Fibroblast of pulmonary artery (primary cell): ENCODE measurements around the gene FOSL1.
A peak's percentile ranks its signal among the peaks of the same experiment; 100 is the strongest.
"Not testable (repeated sequence)": the region's sequence is repeated elsewhere in the genome, so short reads cannot be mapped to it uniquely, and the experiment has no call there.

Experiments used
- DNase-seq: peaks from one replicate; pipeline ENCODE4 v3.0.0-alpha.2; 2010; ENCODE audit warnings: low read depth
- H3K4me3 ChIP-seq: replicated peaks from 2 replicates; pipeline ENCODE4 v1.5.1; 2011; ENCODE audit warnings: low read depth, mild to moderate bottlenecking, control low read depth, low read length, moderate library complexity
- CTCF ChIP-seq: IDR thresholded peaks from 2 replicates; pipeline ENCODE4 v1.5.1; 2011; ENCODE audit warnings: mild to moderate bottlenecking, control low read depth, low read length, inconsistent platforms; ENCODE audit errors: missing control alignments

Gene FOSL1

GRCh38 chr11:65896034-65896999 lies 3.9 kb downstream of the FOSL1 start:
- no peak for DNase-seq
- no peak overlapping the region for H3K4me3 ChIP-seq
- no peak for TF ChIP-seq CTCF

- no peak for DNase-seq
- H3K4me3 ChIP-seq: no peak overlapping the region
- no peak for TF ChIP-seq CTCF
Measured at GRCh38 chr11:65895482-65895981, 4.7 kb downstream of the FOSL1 start.

GRCh38 chr11:65894034-65894591 lies 6.1 kb downstream of the FOSL1 start:
- no peak for DNase-seq
- TF ChIP-seq CTCF: no peak
- H3K4me3 ChIP-seq: no peak overlapping the region

GRCh38 chr11:65892661-65893317 lies 7.4 kb downstream of the FOSL1 start:
- no peak for TF ChIP-seq CTCF
- H3K4me3 ChIP-seq: peak overlapping the region; percentile 74

GRCh38 chr11:65892137-65892540 lies 8.0 kb downstream of the FOSL1 start:
- DNase-seq: not testable (repeated sequence)
- peak overlapping the region; percentile 74 for H3K4me3 ChIP-seq

More at GRCh38 chr11:65892661-65893317, 7.4 kb downstream of the FOSL1 start:
- no peak for DNase-seq

GRCh38 chr11:65891219-65892136 lies 8.7 kb downstream of the FOSL1 start:
- peak overlapping the region; percentile 74 for H3K4me3 ChIP-seq
- TF ChIP-seq CTCF: peak; percentile 29
- DNase-seq: peak; percentile 59
